HTR-8/SVneo (cell line): ENCODE measurements around the gene VWA8.
"Not testable (repeated sequence)": the region's sequence is repeated elsewhere in the genome, so short reads cannot be mapped to it uniquely, and the experiment has no call there.

ENCODE experiments used
- DNase-seq: peaks from one replicate; pipeline ENCODE4 v3.0.0; 2011; ENCODE audit warnings: low spot score, mixed read lengths; ENCODE audit not compliant: insufficient read length
- FAIRE-seq: peaks from 2 replicates; lab custom pipeline; 2011; peaks lifted over from hg19 to GRCh38; lab: Jason Lieb, UNC

Gene VWA8

DNA sequence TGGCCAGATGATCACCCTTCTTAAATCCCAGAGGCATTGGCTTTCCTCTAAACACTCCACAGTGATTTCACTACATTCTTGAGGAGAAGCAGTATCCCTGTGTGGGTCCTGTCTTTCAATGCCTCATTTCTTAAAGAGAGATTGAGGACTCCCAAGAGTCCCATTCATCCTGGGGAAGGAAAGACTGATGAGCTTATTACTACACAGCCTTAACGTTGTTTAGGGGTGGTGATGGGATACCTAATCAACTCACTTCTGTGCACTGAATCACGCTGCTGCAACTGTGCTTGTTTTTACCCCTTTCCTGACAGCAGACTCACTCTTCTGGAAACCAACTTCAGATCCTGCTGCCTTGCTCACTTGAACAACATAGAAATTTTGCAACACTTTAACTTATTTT, 300.5 kb downstream of the VWA8 start:
- DNase-seq (no peak), FAIRE-seq (no peak)

DNA sequence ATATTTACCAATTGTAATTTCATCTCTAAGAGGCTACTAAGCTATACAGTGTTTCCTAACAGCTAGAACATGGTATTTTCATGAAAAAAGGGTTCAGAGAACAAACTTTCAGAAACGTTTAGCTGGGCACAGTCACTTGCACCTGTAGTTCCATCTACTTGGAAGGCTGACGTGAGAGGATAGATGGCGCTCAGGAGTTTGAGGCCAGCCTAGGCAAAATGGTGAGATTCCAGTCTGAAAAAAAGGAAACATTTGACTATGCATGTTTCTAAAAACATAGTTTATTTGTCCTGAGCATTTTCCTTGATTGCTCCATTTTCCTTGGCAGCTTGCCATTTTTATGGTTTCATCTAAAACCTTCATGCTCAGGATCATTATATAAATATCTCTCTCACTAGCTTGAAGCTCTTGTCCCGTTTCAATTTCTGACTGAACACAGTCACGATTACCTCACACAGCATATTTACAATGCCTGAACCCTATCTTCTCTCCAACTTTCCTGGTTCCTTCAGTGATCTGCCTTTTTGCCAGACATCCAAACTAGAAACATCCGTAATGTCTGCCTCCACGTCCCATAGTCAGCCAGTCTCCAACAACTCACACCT, 302.8 kb downstream of the VWA8 start:
- FAIRE-seq (no peak), DNase-seq (no peak)

DNA sequence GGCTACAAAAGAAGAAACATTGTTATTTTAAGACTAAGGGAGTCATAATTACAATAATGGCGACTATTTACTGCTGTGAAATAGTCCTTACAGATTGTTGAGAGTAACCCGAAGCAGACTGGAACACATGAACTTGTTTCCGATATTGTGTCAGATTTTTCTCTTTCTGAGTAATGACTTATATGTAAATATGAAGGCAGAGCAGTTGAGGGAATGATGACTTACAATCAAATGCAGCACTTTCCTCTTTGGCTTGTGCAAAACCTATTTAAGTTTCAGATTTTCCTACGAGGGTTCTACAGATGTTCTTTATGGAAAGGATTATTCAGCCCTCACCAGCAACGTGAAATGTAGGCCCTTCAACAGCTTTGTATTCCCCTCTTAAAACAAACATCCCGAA, 304.9 kb downstream of the VWA8 start:
- DNase-seq (no peak), FAIRE-seq (no peak)

DNA sequence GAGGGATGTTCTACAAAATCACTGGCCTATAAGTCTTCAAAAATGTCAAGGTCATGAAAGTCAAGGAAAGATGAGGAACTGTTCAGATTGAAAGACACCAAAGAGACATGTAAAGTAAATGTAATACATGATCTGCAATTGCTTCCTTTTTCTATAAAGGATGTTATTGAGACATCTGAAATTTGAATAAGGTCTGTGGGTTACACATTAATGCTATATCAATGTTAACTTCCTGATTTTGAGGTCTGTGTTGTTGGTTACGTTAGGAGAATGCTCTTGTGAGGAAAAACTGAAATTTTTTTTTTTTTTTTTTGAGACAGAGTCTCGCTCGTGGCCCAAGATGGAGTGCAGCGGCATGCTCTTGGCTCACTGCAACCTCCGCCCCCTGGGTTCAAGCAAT, 306.1 kb downstream of the VWA8 start:
- FAIRE-seq (no peak), DNase-seq (no peak)

DNA sequence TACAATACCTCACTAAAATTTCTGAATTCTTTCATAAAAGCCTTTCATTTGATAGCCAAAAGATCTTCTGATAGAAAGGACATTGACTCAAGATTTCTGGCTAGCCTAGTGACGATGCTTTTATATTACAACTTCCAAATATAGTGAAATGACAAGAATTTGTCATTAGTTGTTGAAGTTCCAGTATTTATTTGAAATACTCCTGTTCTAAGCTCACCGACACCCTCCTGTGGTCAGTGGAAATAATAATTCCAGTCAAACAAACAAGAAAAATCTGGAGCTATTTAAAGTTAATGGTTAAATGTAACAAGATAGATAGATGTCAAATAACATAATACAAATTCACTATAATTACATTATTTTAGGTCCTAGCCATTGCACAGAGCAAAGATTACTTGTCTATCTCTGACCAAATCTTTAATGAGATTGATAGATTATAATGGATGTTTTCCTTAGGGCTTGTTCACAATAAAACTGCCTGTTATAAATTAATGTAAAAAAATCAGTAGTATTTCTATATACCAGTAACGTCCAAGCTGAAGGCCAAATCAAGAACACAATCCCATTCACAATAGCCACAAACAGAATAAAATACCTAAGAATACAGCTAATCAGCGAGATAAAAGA, 308.1 kb downstream of the VWA8 start:
- no peak for FAIRE-seq

DNA sequence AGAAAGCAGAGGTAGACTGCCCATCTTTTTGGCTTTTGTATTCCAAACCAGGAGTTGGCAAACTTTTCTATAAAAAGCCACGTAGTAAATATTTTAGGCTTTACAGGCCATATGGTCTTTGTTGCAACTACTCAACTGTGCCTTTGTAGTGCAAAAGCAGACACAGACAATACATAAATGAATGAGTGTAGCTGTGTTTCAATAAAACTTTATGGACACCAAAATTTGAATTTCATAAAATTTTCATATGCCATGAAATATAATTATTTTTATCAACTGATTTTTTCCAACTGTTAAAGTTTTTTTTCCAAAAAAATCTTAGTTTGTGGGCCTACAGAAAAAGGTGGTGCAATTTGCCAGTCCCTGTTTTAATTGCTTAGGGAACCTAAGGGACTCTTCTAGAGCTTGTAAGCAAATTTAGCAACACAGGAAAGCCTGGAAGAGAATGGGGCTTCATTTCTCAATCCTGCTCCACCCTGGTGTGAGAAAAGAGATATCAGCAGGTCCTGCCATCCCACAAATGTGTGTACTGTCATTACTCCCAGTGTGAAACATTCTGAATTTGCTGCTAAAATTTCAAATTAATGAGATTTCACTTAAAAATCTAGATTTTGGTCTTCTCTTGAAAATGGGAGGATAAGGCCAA, 309.4 kb downstream of the VWA8 start:
- DNase-seq (no peak), FAIRE-seq (no peak)

More for the DNA sequence above, 308.1 kb downstream of the VWA8 start:
- peak; percentile 15 for DNase-seq

DNA sequence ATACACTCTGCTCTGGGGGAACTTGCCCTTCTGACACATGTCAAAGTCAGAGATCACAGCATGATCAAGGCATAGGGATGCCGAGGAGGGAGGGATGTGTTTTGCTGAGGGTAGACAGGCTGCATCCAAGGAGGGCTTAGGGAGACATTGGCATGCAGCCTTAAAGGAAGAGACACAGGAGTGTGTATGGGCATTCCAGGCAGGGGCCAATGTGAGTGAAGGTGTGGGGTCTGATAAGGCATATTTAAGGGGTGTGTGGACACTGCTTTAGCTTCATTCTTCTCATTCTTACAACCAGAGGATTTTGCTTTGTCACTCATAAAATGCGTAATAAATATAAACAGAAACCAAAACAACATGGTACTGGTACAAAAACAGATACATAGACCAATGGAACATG, 310.2 kb downstream of the VWA8 start:
- FAIRE-seq (no peak), DNase-seq (no peak)

DNA sequence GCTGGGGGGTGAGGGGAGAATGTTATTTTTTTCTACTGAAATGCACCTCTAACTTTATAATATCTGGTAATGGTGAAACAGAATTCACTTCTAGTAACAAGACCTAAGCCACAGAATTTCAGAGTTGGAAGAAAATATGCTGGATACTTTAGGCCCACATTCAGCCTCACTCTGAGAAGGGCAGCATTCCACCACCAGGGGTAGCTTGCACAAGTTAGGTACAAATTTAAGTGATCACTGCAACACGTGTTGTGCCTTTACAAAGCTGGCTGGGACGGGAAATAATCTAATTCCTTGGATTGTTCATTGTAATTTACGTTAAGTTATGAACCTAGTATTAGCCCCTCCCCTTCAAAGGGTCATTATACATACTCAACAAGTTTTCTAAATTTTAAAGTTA, 311.2 kb downstream of the VWA8 start:
- DNase-seq (no peak), FAIRE-seq (no peak)

DNA sequence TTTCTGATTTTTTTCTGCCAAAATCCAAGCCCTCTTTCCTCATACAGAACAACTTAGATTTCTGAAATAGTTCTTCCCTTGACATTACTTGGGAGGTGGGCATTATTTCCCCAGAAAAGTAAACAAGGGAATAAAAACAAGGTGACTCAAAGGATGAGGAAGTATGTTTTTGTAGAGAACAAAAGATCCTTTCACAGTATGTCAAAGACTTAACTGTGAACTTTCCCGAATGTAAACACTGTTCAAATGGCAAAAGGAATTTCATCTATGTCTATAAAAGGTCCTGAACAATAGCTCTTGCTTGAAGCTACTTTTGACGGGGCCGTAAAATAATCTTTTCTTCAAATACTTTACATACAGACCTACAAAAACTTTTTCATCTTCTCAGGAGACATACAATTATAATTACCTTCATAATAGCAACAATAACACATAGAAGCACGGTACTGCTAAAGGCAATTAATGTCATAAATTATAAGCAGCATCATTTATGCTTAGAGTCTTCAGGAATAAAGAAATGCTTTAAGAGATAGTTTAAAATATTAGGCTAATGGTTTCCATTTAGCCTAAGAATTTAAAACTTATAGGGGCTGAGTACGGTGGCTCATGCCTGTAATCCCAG, 312.5 kb downstream of the VWA8 start:
- DNase-seq (peak; percentile 5), FAIRE-seq (no peak)

DNA sequence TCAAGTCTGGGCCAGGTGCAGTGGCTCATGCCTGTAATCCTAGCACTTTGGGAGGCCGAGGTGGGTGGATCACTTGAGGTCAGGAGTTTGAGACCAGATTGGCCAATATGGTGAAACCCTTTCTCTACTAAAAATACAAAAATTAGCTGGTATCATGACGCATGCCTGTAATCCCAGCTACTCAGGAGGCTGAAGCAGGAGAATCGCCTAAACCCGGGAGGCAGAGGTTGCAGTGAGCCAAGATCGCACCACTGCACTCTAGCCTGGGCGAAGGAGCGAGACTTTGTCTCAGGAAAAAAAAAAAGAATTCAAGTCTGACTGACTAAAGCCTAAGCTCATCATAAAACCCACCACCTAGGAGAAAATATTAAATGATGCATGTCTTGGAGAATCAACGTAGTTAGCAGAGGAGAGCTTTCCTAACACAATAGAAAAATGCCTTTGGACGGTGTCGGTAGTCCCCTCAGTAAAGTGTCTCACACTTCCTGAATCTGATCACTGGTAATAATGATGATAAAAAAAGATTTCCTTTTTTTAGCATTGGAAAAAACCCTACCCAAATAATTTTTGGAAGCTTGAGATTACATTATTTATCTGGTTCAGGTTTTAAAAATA, 313.1 kb downstream of the VWA8 start:
- not testable (repeated sequence) for FAIRE-seq, DNase-seq

DNA sequence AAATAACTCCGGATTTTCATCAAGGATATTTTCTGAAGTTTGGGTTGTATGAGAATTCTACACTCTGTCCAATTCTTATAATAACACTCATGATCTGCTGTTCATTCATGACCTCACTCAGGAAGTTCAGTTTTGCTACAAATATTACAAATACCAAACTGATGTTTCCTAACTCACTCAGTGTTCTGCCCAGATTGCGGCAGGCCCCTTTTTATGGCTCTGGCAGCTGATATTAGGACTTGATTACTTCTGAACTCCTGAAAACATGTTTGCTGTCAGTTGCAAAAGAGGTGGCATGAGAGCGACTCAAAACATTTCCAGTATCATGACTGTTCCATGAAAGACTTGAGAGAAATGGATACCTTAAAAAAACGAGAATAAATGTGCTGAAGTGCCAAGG, 315.6 kb downstream of the VWA8 start:
- no peak for FAIRE-seq
- peak; percentile 27 for DNase-seq

DNA sequence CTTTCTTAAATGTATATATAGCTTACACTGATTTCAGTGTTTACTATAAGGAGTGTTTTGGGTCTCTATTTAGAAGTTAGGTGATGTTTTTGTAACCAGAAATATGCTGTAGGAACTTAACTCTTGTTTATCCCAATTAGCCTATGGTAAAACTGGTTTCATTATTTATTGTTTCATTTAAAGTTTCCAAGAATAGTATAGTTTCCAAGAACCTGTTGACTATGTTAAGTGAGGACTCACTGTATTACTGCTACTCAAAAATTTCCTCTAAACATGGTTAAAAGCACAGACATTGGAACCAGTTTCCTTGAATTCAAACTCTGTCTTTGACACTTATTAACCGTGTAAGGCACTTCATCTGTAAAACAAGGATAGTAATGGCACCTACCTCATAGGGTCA, 316.2 kb downstream of the VWA8 start:
- FAIRE-seq (no peak), DNase-seq (no peak)

DNA sequence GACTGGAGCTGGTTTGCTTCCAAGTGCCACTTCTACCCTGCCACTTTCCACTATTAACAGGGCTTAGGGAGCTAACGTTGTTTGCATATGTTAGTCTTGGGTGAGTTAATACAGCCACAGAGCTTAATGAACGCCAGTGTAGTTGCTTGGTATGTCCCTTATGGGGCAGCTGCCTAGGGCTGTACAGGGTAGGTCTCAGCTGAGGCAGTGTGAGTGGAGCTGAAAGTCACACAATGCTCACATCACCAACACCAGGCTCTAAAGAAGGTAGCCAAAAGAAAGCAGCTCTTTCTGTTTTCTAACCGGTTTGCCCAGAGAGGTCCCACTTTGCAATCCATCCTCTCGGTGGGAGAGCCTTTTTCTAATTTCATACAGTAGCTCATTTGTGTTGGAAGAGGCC, 317.4 kb downstream of the VWA8 start:
- no peak for DNase-seq
- no peak for FAIRE-seq

DNA sequence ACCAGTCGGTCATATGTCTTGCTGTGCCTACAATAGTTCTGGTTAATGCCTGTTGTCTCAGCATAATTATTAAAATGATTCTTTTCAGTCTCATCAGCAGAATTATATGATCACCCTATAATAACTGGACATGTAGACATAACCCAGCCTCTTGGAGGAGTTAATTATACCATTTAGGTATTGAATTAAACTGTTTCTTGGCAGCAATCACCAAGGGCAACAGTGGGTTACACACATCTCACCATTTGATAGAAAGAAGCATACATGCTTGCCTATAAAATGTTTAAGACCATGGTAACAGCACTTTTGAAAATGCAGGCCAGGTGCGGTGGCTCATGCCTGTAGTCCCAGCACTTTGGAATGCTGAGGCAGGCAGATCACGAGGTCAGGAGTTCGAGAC, 318.9 kb downstream of the VWA8 start:
- FAIRE-seq (no peak), DNase-seq (no peak)

DNA sequence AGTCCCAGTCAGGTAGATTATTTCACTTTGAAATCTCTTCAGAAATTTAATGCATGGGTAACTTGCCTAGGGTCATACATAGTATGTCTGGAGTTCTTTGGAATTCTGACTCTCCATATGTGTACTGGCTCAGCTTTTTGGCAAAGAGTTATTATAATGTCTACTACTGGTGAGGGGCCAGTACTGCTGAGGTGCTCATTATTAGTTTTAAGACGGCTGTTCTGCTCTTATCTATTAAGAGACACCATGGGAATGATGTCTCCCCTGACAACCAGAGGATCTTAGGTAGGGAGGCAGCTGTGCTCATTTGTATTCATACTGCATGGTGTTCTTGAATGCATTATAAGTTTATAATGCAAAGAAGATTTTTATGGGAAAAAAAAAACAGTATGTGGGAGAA, 319.5 kb downstream of the VWA8 start:
- FAIRE-seq: no peak
- no peak for DNase-seq

DNA sequence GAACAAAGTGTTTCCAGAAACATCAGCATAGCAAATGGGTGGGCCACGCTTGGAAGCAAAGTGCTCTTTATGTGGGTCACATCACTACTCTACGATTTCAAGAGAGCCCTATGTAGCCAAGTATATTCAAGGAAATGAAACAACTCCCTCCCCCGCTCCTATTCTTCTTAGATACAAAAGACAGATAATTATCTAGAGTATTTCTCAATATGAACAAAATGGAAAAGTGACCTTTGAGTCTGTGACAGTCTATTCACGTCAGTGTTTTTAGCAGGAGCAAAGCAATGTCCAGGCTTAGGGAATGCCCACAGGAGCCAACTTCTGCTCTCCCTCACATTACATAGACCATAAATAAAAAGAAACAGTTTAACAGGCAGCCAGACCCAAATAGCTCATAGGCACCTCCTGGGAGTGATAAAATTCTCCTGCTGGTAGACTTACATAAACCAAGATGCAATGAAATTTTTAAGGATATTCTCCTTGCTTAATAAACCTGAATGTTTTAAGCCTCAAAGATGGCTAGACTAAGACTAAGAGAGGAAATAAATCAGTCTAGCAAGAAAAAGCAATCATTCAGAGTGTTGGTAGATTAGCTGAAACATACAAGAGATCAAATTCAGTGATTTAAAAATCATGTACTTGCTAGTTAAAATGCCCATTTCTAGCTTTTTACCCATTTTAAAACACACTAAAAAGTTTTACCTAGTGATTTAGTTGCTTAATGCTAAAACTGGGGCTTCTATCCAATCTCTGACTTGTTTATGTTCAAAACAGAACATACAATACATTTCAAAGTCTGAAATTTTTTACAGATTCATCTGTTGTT, 320.7 kb downstream of the VWA8 start:
- DNase-seq: no peak
- no peak for FAIRE-seq

DNA sequence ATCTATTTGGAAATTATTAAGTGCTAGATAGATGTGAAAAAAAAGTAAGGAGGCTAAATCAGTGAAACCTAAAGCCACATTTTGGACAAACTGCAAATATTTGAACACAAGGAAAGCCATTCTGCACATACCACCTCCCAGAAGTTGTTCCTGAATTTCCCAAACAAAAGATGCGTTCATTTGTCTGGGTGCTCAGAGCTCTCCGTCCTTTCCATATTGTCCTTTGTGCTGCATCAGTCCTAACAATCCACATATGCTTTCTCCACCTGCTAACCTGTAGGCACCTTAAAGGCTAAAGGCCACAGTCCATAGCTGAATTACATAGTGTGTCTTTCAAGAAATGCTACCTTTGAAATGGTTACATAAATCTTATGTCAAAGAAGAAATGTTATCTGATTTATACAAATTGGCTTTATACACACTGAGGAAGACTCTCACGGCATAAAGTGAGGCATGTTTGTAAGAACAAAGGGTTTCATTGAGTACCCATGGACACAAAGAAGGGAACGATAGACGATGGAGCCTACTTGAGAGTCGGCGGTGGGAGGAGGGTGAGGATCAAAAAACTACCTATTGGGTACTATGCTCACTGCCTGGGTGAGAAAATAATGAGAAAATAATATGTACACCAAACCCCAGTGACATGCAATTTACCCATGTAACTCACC, 321.5 kb downstream of the VWA8 start:
- DNase-seq (no peak), FAIRE-seq (no peak)

DNA sequence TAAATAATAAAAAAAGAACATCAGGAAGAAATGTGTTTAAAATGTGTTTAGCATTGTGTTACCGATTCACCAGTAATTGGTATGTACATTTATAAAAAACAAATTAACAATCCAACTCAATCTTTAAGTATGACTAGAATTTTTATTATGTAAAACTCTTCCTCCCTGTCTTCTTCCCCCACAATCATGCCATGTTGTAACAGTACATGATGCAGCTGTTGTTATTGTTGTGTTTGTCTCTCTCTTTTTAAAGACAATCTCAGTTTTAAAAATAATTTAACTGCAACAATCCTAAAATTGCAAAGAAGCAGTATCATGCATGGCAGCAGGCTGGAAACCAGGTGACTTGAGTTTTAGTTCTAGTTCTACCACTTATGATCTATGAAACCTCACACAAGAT, 323.3 kb downstream of the VWA8 start:
- FAIRE-seq: no peak
- no peak for DNase-seq

DNA sequence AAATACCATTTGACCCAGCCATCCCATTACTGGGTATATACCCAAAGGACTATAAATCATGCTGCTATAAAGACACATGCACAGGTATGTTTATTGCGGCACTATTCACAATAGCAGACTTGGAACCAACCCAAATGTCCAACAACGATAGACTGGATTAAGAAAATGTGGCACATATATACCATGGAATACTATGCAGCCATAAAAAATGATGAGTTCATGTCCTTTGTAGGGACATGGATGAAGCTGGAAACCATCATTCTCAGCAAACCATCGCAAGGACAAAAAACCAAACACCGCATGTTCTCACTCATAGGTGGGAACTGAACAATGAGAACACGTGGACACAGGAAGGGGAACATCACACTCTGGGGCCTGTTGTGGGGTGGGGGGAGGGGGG, 323.9 kb downstream of the VWA8 start:
- not testable (repeated sequence) for FAIRE-seq, DNase-seq

DNA sequence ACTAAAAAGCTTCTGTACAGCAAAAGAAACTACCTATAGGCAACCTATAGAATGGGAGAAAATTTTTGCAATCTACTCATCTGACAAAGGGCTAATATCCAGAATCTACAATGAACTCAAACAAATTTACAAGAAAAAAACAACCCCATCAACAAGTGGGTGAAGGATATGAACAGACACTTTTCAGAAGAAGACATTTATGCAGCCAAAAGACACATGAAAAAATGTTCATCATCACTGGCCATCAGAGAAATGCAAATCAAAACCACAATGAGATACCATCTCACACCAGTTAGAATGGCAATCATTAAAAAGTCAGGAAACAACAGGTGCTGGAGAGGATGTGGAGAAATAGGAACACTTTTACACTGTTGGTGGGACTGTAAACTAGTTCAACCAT, 324.3 kb downstream of the VWA8 start:
- not testable (repeated sequence) for DNase-seq, FAIRE-seq
